OCI-LY1 (cell line): ENCODE data around the gene HOXC10.

Source experiments
- H2AFZ ChIP-seq: fragments of 200-600 bp; sonication (generic), shearing (Covaris generic); 2 replicates; pipeline ENCODE4 v1.6.0; 2014; ENCODE audit warnings: antibody characterized with exemption, mild to moderate bottlenecking, low read length
- H3F3A ChIP-seq: fragments of 200-600 bp; sonication (generic), shearing (Covaris generic); 2 replicates; pipeline ENCODE4 v1.6.0; 2014; ENCODE audit warnings: mild to moderate bottlenecking, antibody characterized with exemption, low read length, moderate library complexity; ENCODE audit not compliant: insufficient read depth
- H3K27ac ChIP-seq: fragments of 200-600 bp; sonication (generic); 2 replicates; pipeline ENCODE4 v1.5.1; 2014; ENCODE audit warnings: low read length, mixed run types, mild to moderate bottlenecking, low read depth; ENCODE audit not compliant: poor library complexity, severe bottlenecking
- H3K27me3 ChIP-seq: fragments of 200-600 bp; sonication (generic); 2 replicates; pipeline ENCODE4 v1.6.0; 2014; ENCODE audit warnings: antibody characterized with exemption, mild to moderate bottlenecking, low read length, moderate library complexity; ENCODE audit not compliant: insufficient read depth
- H3K36me3 ChIP-seq: fragments of 200-600 bp; sonication (generic); 2 replicates; pipeline ENCODE4 v1.6.1; 2014; ENCODE audit warnings: mild to moderate bottlenecking, antibody characterized with exemption, low read length, moderate library complexity, mixed read lengths; ENCODE audit not compliant: insufficient read depth
- H3K4me1 ChIP-seq: fragments of 200-600 bp; sonication (generic); 2 replicates; pipeline ENCODE4 v1.5.1; 2014; ENCODE audit warnings: mild to moderate bottlenecking, low read length, moderate library complexity; ENCODE audit not compliant: insufficient read depth, severe bottlenecking
- H3K4me2 ChIP-seq: fragments of 200-600 bp; sonication (generic), shearing (Covaris generic); 2 replicates; pipeline ENCODE4 v1.6.1; 2014; ENCODE audit warnings: low read length
- H3K4me3 ChIP-seq: fragments of 200-600 bp; sonication (generic); 2 replicates; pipeline ENCODE4 v1.5.1; 2014; ENCODE audit warnings: low read length, low read depth, mild to moderate bottlenecking, mixed read lengths; ENCODE audit not compliant: poor library complexity, severe bottlenecking
- H3K79me2 ChIP-seq: fragments of 200-600 bp; shearing (Covaris generic); 2 replicates; pipeline ENCODE4 v1.6.1; 2016; ENCODE audit warnings: mixed run types, low read length, mixed read lengths; ENCODE audit not compliant: insufficient read depth
- H3K9ac ChIP-seq: fragments of 200-600 bp; sonication (generic), shearing (Covaris generic); 2 replicates; pipeline ENCODE4 v1.6.1; 2014; ENCODE audit warnings: mild to moderate bottlenecking, low read length, mixed read lengths
- H3K9me2 ChIP-seq: fragments of 200-600 bp; sonication (generic), shearing (Covaris generic); 2 replicates; pipeline ENCODE4 v1.6.1; 2014; ENCODE audit warnings: low read depth, mild to moderate bottlenecking, low read length, mixed read lengths
- H3K9me3 ChIP-seq: fragments of 200-600 bp; shearing (Covaris generic); 2 replicates; pipeline ENCODE4 v1.6.1; 2014; ENCODE audit warnings: low read length, mixed read lengths
- H4K20me1 ChIP-seq: fragments of 200-600 bp; sonication (generic), shearing (Covaris generic); 2 replicates; pipeline ENCODE4 v1.6.0; 2016; ENCODE audit warnings: mild to moderate bottlenecking, low read length; ENCODE audit not compliant: insufficient read depth
- CTCF ChIP-seq: fragments of 200-600 bp; sonication (generic), shearing (Covaris generic); IDR thresholded peaks from 2 replicates; pipeline ENCODE4 v1.5.1; 2017; ENCODE audit warnings: mild to moderate bottlenecking, antibody characterized with exemption, low read length, moderate library complexity, mixed read lengths
- EZH2 ChIP-seq: fragments of 200-600 bp; sonication (generic), shearing (Covaris generic); IDR thresholded peaks from 2 replicates; pipeline ENCODE4 v1.8.0; 2017; ENCODE audit warnings: borderline replicate concordance, mixed run types, mild to moderate bottlenecking, antibody characterized with exemption, low read length, moderate library complexity, mixed read lengths

The HOXC10 gene

GRCh38 chr12:54030889-54031471 is 46.0 kb downstream of the HOXC10 start:
- Histone ChIP-seq H3K4me2 (no peak overlapping the region), H3F3A (no peaks in the 10 kb centered on the region), H3K4me1 (peaks cover 13% of the 10 kb centered on the region), H4K20me1 (no peaks in the 10 kb centered on the region), H3K36me3 (no peaks in the 10 kb centered on the region), H3K27ac (no peak overlapping the region), H3K9me2 (no peaks in the 10 kb centered on the region), H3K9ac (no peak overlapping the region), H3K27me3 (peaks cover 4% of the 10 kb centered on the region; the same call in 1 of the 2 replicates), H3K4me3 (no peak overlapping the region), H3K79me2 (no peaks in the 10 kb centered on the region), H3K9me3 (no peaks in the 10 kb centered on the region), H2AFZ (no peak overlapping the region)
- TF ChIP-seq EZH2 = no peak
- TF ChIP-seq CTCF = no peak

GRCh38 chr12:54031480-54031879 is 46.5 kb downstream of the HOXC10 start:
- Histone ChIP-seq H2AFZ (no peak overlapping the region), H3K27me3 (peaks cover 4% of the 10 kb centered on the region; the same call in 1 of the 2 replicates), H3K4me1 (peaks cover 9% of the 10 kb centered on the region), H3K79me2 (no peaks in the 10 kb centered on the region), H3K36me3 (no peaks in the 10 kb centered on the region), H3K4me2 (no peak overlapping the region), H3K27ac (no peak overlapping the region), H4K20me1 (no peaks in the 10 kb centered on the region), H3F3A (no peaks in the 10 kb centered on the region), H3K9ac (no peak overlapping the region), H3K9me2 (no peaks in the 10 kb centered on the region), H3K9me3 (no peaks in the 10 kb centered on the region), H3K4me3 (no peak overlapping the region)
- TF ChIP-seq CTCF = no peak

GRCh38 chr12:54032086-54032619 is 47.2 kb downstream of the HOXC10 start:
- no peak overlapping the region for H3K4me3 ChIP-seq
- no peak overlapping the region for H3K4me2 ChIP-seq
- no peaks in the 10 kb centered on the region for H4K20me1 ChIP-seq
- H3K27me3 ChIP-seq = peaks cover 4% of the 10 kb centered on the region; the same call in 1 of the 2 replicates
- no peak overlapping the region for H3K27ac ChIP-seq
- no peaks in the 10 kb centered on the region for H3K36me3 ChIP-seq
- TF ChIP-seq EZH2 = no peak
- no peak for TF ChIP-seq CTCF
- peaks cover 2% of the 10 kb centered on the region for H3K4me1 ChIP-seq
- no peaks in the 10 kb centered on the region for H3K9me3 ChIP-seq
- H2AFZ ChIP-seq = no peak overlapping the region
- H3K9me2 ChIP-seq = no peaks in the 10 kb centered on the region
- H3K9ac ChIP-seq = no peak overlapping the region
- no peaks in the 10 kb centered on the region for H3F3A ChIP-seq
- H3K79me2 ChIP-seq = no peaks in the 10 kb centered on the region
